HepG2 (cell line): ENCODE results near the gene ANKS3. TPM values are rescaled to one million over a fixed set of nuclear protein-coding genes. Genes with fewer than 3 reads are reported as not detected.

Experiments
- GABPB1 ChIP-seq: IDR thresholded peaks from 2 replicates; pipeline ENCODE4 v1.6.1; 2016; ENCODE audit warnings: mild to moderate bottlenecking, missing genetic modification reagents, moderate library complexity, missing compliant biosample characterization
- HDAC6 ChIP-seq: fragments of 200-600 bp; sonication (generic); IDR thresholded peaks from 2 replicates; pipeline ENCODE4 v1.7.0; 2017; ENCODE audit warnings: mild to moderate bottlenecking, antibody characterized with exemption, low read length, low read depth
- KDM4B ChIP-seq: sonication (generic); formaldehyde crosslinking; IDR thresholded peaks from 2 replicates; pipeline ENCODE4 v1.4.0; 2020; ENCODE audit warnings: missing genetic modification reagents
- MEIS2 ChIP-seq: sonication (generic); formaldehyde crosslinking; IDR thresholded peaks from 2 replicates; pipeline ENCODE4 v1.9.0; 2021; ENCODE audit warnings: mild to moderate bottlenecking, missing genetic modification reagents
- POGZ ChIP-seq: sonication (generic); formaldehyde crosslinking; IDR thresholded peaks from 2 replicates; pipeline ENCODE4 v1.4.0; 2020; ENCODE audit warnings: mild to moderate bottlenecking, missing genetic modification reagents
- POLR2G ChIP-seq: fragments of 200-400 bp; formaldehyde crosslinking; IDR thresholded peaks from 2 replicates; pipeline ENCODE4 v1.6.1; 2018; ENCODE audit warnings: mild to moderate bottlenecking, low read depth, low read length, moderate library complexity
- PRPF4 ChIP-seq: fragments of 200-400 bp; formaldehyde crosslinking; IDR thresholded peaks from 2 replicates; pipeline ENCODE4 v1.6.1; 2016; ENCODE audit warnings: low read length, low read depth; ENCODE audit not compliant: poor library complexity, severe bottlenecking
- RAD21 ChIP-seq: fragments of 450-650 bp; formaldehyde crosslinking; IDR thresholded peaks from 2 replicates; pipeline ENCODE4 v1.5.0; 2020; ENCODE audit warnings: mild to moderate bottlenecking
- RXRB ChIP-seq: IDR thresholded peaks from 2 replicates; pipeline ENCODE4 v1.6.1; 2016; ENCODE audit warnings: borderline replicate concordance, missing genetic modification reagents, missing compliant biosample characterization
- ZKSCAN5 ChIP-seq: sonication (generic); formaldehyde crosslinking; IDR thresholded peaks from 2 replicates; pipeline ENCODE4 v1.5.1; 2020; ENCODE audit warnings: mild to moderate bottlenecking, missing genetic modification reagents
- ZNF337 ChIP-seq: sonication (generic); formaldehyde crosslinking; IDR thresholded peaks from 2 replicates; pipeline ENCODE4 v1.5.1; 2020; ENCODE audit warnings: missing genetic modification reagents, low read depth, mild to moderate bottlenecking, borderline replicate concordance
- ZNF501 ChIP-seq: sonication (generic); formaldehyde crosslinking; IDR thresholded peaks from 2 replicates; pipeline ENCODE4 v1.5.1; 2020; ENCODE audit warnings: mild to moderate bottlenecking, moderate library complexity, missing genetic modification reagents
- ZNF546 ChIP-seq: sonication (generic); formaldehyde crosslinking; conservative IDR thresholded peaks from 2 replicates; pipeline ENCODE4 v1.8.1; 2023; ENCODE audit warnings: mild to moderate bottlenecking, missing genetic modification reagents
- ZNF569 ChIP-seq: sonication (generic); formaldehyde crosslinking; IDR thresholded peaks from 2 replicates; pipeline ENCODE4 v1.5.0; 2020; ENCODE audit warnings: mild to moderate bottlenecking, missing genetic modification reagents, moderate library complexity, borderline replicate concordance
- ZNF605 ChIP-seq: sonication (generic); formaldehyde crosslinking; IDR thresholded peaks from 2 replicates; pipeline ENCODE4 v1.8.0; 2022; ENCODE audit warnings: mild to moderate bottlenecking, missing genetic modification reagents
- ZNF646 ChIP-seq: sonication (generic); formaldehyde crosslinking; IDR thresholded peaks from 2 replicates; pipeline ENCODE4 v1.9.0; 2021; ENCODE audit warnings: mild to moderate bottlenecking, missing genetic modification reagents
- ZSCAN21 ChIP-seq: sonication (generic); formaldehyde crosslinking; IDR thresholded peaks from 2 replicates; pipeline ENCODE4 v1.8.0; 2022; ENCODE audit warnings: mild to moderate bottlenecking, missing genetic modification reagents, moderate library complexity, borderline replicate concordance
- polyA plus RNA-seq, 8 experiments: library from polyadenylated mRNA; depleted of rRNA in 3 of 8; stranded (reverse) in 7 of 8; unstranded in 1 of 8; fragments of >200 nt; fragmentation: Illumina TruSeq in 4 of 8; extraction: Trizol in 4 of 8; gene quantifications; 2 replicates each; pipeline versions ENCODE4 v1.2.1 to v1.2.3, GENCODE V29; 2011 to 2016; ENCODE audit warnings: low read depth in 4 of 8, missing spikeins in 1 of 8, mixed read lengths in 1 of 8; ENCODE audit not compliant: insufficient read depth in 1 of 8
- total RNA-seq, 5 experiments: library from RNA; depleted of rRNA; stranded (reverse); fragments of >200 nt; fragmentation: Illumina TruSeq; extraction: Trizol; gene quantifications; 2 replicates each; pipeline ENCODE4 v1.2.3, GENCODE V29; 2016; ENCODE audit warnings: low read depth in 1 of 5
- TF ChIP-seq, protein P1 (sequence below): sonication (generic); formaldehyde crosslinking; IDR thresholded peaks from 2 replicates; pipeline ENCODE4 v1.9.0; 2021; ENCODE audit warnings: missing genetic modification reagents, mild to moderate bottlenecking, borderline replicate concordance
- TF ChIP-seq, protein P2 (sequence below): sonication (generic); formaldehyde crosslinking; IDR thresholded peaks from 2 replicates; pipeline ENCODE4 v1.5.0; 2020; ENCODE audit warnings: missing genetic modification reagents

The ANKS3 gene
- total and polyA plus RNA-seq, 2 of the 13 experiments (the other 11 are each of a cell fraction or from before 2014, with no cell fraction given): 11.4 to 15.9 TPM

- TF ChIP-seq ZNF646 (CRISPR knock-in tag): no peak
- TF ChIP-seq RAD21 (CRISPR knock-in tag): no peak
- 0 out of 2 replicates have a peak, but pooled peaks have one; percentile 0 for TF ChIP-seq ZNF546
- no peak for TF ChIP-seq HDAC6
- TF ChIP-seq GABPB1: no peak
- TF ChIP-seq, protein P1, sequence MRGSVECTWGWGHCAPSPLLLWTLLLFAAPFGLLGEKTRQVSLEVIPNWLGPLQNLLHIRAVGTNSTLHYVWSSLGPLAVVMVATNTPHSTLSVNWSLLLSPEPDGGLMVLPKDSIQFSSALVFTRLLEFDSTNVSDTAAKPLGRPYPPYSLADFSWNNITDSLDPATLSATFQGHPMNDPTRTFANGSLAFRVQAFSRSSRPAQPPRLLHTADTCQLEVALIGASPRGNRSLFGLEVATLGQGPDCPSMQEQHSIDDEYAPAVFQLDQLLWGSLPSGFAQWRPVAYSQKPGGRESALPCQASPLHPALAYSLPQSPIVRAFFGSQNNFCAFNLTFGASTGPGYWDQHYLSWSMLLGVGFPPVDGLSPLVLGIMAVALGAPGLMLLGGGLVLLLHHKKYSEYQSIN (CRISPR knock-in tag): no peak
- TF ChIP-seq POGZ: no peak
- TF ChIP-seq ZKSCAN5: no peak
- TF ChIP-seq, protein P2, sequence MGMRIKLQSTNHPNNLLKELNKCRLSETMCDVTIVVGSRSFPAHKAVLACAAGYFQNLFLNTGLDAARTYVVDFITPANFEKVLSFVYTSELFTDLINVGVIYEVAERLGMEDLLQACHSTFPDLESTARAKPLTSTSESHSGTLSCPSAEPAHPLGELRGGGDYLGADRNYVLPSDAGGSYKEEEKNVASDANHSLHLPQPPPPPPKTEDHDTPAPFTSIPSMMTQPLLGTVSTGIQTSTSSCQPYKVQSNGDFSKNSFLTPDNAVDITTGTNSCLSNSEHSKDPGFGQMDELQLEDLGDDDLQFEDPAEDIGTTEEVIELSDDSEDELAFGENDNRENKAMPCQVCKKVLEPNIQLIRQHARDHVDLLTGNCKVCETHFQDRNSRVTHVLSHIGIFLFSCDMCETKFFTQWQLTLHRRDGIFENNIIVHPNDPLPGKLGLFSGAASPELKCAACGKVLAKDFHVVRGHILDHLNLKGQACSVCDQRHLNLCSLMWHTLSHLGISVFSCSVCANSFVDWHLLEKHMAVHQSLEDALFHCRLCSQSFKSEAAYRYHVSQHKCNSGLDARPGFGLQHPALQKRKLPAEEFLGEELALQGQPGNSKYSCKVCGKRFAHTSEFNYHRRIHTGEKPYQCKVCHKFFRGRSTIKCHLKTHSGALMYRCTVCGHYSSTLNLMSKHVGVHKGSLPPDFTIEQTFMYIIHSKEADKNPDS (CRISPR knock-in tag): no peak
- TF ChIP-seq RXRB: no peak
- no peak for TF ChIP-seq ZNF605 (CRISPR knock-in tag)
- no peak for TF ChIP-seq ZNF501
- no peak for TF ChIP-seq ZNF569 (CRISPR knock-in tag)
- TF ChIP-seq MEIS2 (CRISPR knock-in tag): no peak
- no peak for TF ChIP-seq ZNF337
- no peak for TF ChIP-seq ZSCAN21 (CRISPR knock-in tag)
- TF ChIP-seq KDM4B (CRISPR knock-in tag): no peak
- TF ChIP-seq PRPF4: no peak
- 0 out of 2 replicates have a peak, but pooled peaks have one; percentile 32 for TF ChIP-seq POLR2G
Measured at GRCh38 chr16:4765511-4766474, 31.7 kb upstream of the ANKS3 start (continued).
